Measurements from ENCODE around the gene TFAP2B. TPM values are rescaled to one million over a fixed set of nuclear protein-coding genes. Genes with fewer than 3 reads are reported as not detected.
A peak's percentile ranks its signal among the peaks of the same experiment; 100 is the strongest.

Gene TFAP2B
- polyA plus RNA-seq (2013) = not detected

DNA sequence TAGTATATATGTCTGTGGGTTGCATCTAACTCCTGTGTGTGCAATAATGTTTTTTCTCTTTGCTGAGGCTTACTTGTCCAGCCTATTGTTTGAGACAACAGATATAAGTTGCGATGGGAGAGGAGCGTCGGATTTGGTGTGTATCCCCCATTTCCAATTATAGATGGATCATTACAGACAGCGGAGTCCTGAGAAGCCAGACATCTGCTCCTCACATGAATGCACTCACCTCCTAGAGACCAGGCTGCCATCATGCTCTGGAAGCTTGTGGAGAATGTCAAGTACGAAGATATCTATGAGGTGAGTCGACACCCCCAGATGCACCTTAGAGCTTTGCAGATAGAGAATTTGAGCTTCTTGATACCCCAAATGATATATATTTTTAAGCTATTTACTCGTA lies at the start of gene TFAP2B:
TFAP2B (plus strand) TSS at position 199 of the 400 bp plus-strand sequence; CDS start at position 220, 21 bp downstream.
- DNase-seq = no peak
- peak within 1 kb of the TSS in 3 of 7 experiments; percentile 5 to 32 (median 30) for H3K4me3 ChIP-seq (ENCODE audit: control insufficient read depth in 1 of 7, extremely low read depth in 1 of 7, insufficient read depth in 4 of 7, low read depth in 2 of 7, low read length in 6 of 7)
- H3K27me3 ChIP-seq (replicated peaks in 2 of 5; ENCODE audit: control insufficient read depth in 4 of 5, insufficient read depth in 5 of 5, low read length in 4 of 5) = peaks cover 28 to 85% (median 50%) of the 10 kb centered on the region in 5 experiments
- no peaks in the 10 kb centered on the region for H3K36me3 ChIP-seq (ENCODE audit: control insufficient read depth in 4 of 4, insufficient read depth in 4 of 4, low read length in 3 of 4)
- H3K27ac ChIP-seq (ENCODE audit: insufficient read depth in 1 of 2, low read depth in 1 of 2, low read length in 2 of 2, poor library complexity in 1 of 2, severe bottlenecking in 2 of 2) = no peak within 1 kb of the TSS
- H3K9me3 ChIP-seq (ENCODE audit: control extremely low read depth in 1 of 5, control insufficient read depth in 4 of 5, insufficient read depth in 2 of 5, low read depth in 1 of 5, low read length in 4 of 5) = peaks cover 0 to 3% (median 0%) of the 10 kb centered on the region in 5 experiments
- CTCF ChIA-PET = interaction anchor here (0.7 to 5.3 kb wide), 4 partner anchors 10 to 1036 kb away, joined by 3 to 40 read pairs (median 3); no protein-coding TSS in a partner anchor
- H3K4me1 ChIP-seq (ENCODE audit: control extremely low read depth in 1 of 4, control insufficient read depth in 4 of 4, insufficient read depth in 4 of 4, low read length in 3 of 4) = peaks cover 7 to 16% (median 12%) of the 10 kb centered on the region in 4 experiments
- WGBS (ENCODE audit: insufficient coverage) = no CpG with 5 or more reads among the region's 7 CpGs
- POLR2A ChIA-PET = interaction anchor here (1.3 kb wide), 1 partner anchor 10 kb away, joined by 4 read pairs; no protein-coding TSS in a partner anchor

DNA sequence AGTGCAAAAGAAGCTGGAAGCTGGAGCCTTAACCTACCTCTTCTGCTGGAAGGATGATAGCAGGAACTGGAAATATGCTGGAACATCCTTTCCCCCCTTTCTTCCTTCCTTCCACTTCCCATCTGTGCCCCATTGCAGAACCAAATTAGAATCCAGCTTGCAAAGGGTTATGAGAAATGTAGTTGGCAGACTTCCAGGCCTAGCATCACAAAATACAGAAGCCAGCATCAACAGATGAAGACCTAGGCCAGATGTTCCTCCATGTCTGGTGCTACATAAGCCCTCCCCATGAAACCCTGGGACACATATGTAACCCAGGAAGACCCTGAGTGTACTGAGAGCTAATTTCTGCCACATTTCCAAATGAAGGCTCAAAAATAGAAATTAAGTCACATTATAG lies 40.0 kb upstream of the TFAP2B start:
- no peaks in the 10 kb centered on the region for H3K9me3 ChIP-seq (ENCODE audit: control extremely low read depth in 1 of 5, control insufficient read depth in 4 of 5, insufficient read depth in 2 of 5, low read depth in 1 of 5, low read length in 4 of 5)
- no peak overlapping the region for H3K4me3 ChIP-seq (ENCODE audit: control insufficient read depth in 1 of 7, extremely low read depth in 1 of 7, insufficient read depth in 4 of 7, low read depth in 2 of 7, low read length in 6 of 7)
- ChIA-PET CTCF (no interaction called here), POLR2A (no interaction called here)
- no peak overlapping the region for H3K27ac ChIP-seq (ENCODE audit: insufficient read depth in 1 of 2, low read depth in 1 of 2, low read length in 2 of 2, poor library complexity in 1 of 2, severe bottlenecking in 2 of 2)
- H3K36me3 ChIP-seq (ENCODE audit: control insufficient read depth in 4 of 4, insufficient read depth in 4 of 4, low read length in 3 of 4) = no peaks in the 10 kb centered on the region
- H3K27me3 ChIP-seq (replicated peaks in 2 of 5; ENCODE audit: control insufficient read depth in 4 of 5, insufficient read depth in 5 of 5, low read length in 4 of 5) = no peaks in the 10 kb centered on the region
- H3K4me1 ChIP-seq (ENCODE audit: control extremely low read depth in 1 of 4, control insufficient read depth in 4 of 4, insufficient read depth in 4 of 4, low read length in 3 of 4) = no peaks in the 10 kb centered on the region
- no peak for DNase-seq

DNA sequence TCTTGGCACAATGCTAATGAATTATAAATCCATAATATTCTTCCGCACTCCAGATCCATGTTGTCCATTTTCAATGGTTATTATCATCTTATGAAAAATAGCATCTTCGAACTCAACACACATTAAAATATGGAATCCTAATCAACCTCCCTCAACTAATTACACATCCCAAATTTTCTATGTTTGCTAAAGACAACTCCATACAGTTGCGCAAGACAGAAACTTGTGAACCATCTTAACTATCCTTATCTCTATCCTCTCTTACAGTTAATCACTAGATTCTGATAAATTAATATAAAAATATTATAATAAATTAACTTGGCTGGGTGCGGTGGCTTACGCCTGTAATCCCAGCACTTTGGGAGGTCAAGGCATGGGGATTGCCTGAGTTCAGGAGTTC lies 38.3 kb upstream of the TFAP2B start:
- CTCF ChIA-PET = no interaction called here
- H3K4me3 ChIP-seq (ENCODE audit: control insufficient read depth in 1 of 7, extremely low read depth in 1 of 7, insufficient read depth in 4 of 7, low read depth in 2 of 7, low read length in 6 of 7) = no peak overlapping the region
- POLR2A ChIA-PET = no interaction called here

DNA sequence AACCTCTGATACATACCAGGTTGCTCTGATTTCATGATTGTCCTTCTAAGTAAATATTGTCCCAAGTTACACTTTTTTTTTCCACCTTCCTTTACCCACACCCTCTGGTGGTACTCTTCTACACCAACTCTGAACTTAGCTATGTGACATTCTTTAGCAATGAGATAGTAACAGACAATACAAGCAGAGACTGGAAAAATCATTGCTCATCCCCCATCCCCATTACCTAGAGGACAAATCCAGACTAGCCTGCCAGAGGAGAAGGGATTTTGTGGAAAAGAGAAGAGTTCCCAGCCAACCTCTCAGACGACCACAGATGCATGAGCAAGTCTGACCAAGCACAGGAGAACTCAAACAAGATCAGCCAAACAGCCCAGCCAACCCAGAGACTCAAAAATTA lies 32.8 kb upstream of the TFAP2B start:
- DNase-seq = no peak
- Histone ChIP-seq H3K27ac (ENCODE audit: insufficient read depth in 1 of 2, low read depth in 1 of 2, low read length in 2 of 2, poor library complexity in 1 of 2, severe bottlenecking in 2 of 2) (no peak overlapping the region), H3K4me3 (ENCODE audit: control insufficient read depth in 1 of 7, extremely low read depth in 1 of 7, insufficient read depth in 4 of 7, low read depth in 2 of 7, low read length in 6 of 7) (no peak overlapping the region), H3K36me3 (ENCODE audit: control insufficient read depth in 4 of 4, insufficient read depth in 4 of 4, low read length in 3 of 4) (no peaks in the 10 kb centered on the region), H3K4me1 (ENCODE audit: control extremely low read depth in 1 of 4, control insufficient read depth in 4 of 4, insufficient read depth in 4 of 4, low read length in 3 of 4) (no peaks in the 10 kb centered on the region), H3K27me3 (replicated peaks in 2 of 5; ENCODE audit: control insufficient read depth in 4 of 5, insufficient read depth in 5 of 5, low read length in 4 of 5) (peaks cover 0 to 13% (median 0%) of the 10 kb centered on the region in 5 experiments), H3K9me3 (ENCODE audit: control extremely low read depth in 1 of 5, control insufficient read depth in 4 of 5, insufficient read depth in 2 of 5, low read depth in 1 of 5, low read length in 4 of 5) (no peaks in the 10 kb centered on the region)
- 60% methylated on average over 1 of the region's 1 CpG for WGBS (ENCODE audit: insufficient coverage)
- ChIA-PET POLR2A (no interaction called here), CTCF (no interaction called here)

More for the DNA sequence above, 38.3 kb upstream of the TFAP2B start:
- WGBS (ENCODE audit: insufficient coverage) = 100% methylated on average over 1 of the region's 5 CpGs
- no peak for DNase-seq
- H3K4me1 ChIP-seq (ENCODE audit: control extremely low read depth in 1 of 4, control insufficient read depth in 4 of 4, insufficient read depth in 4 of 4, low read length in 3 of 4) = no peaks in the 10 kb centered on the region
- peaks cover 0 to 3% (median 0%) of the 10 kb centered on the region in 5 experiments for H3K27me3 ChIP-seq (replicated peaks in 2 of 5; ENCODE audit: control insufficient read depth in 4 of 5, insufficient read depth in 5 of 5, low read length in 4 of 5)
- no peak overlapping the region for H3K27ac ChIP-seq (ENCODE audit: insufficient read depth in 1 of 2, low read depth in 1 of 2, low read length in 2 of 2, poor library complexity in 1 of 2, severe bottlenecking in 2 of 2)
- H3K9me3 ChIP-seq (ENCODE audit: control extremely low read depth in 1 of 5, control insufficient read depth in 4 of 5, insufficient read depth in 2 of 5, low read depth in 1 of 5, low read length in 4 of 5) = no peaks in the 10 kb centered on the region
- no peaks in the 10 kb centered on the region for H3K36me3 ChIP-seq (ENCODE audit: control insufficient read depth in 4 of 4, insufficient read depth in 4 of 4, low read length in 3 of 4)

DNA sequence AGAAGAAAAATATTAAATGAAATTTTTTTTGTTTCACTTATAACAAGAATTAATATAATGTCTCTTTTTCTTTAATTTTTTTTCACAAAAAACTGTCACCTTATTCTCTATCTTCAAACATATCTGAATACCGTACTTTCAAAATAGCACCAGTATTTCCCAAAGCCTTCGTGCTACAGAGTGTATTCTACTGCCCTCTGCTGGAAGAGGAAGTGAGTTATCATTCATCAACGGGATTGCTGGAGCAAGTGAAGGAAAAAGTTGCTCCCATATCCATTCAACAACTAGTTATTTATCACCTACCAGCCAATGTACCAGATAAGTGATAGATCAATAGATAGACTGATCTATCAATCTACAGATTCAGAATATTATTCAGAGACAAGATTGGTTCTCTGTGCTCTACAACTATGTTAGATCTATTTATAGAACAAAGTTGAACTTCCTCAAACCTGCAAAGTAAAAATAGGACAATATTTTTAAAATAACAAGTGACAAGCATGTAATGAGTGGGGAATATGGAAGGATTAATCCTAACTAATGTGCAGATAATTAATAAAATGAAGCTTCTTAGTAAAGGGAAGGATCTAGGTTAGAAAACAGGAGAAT lies 26.7 kb upstream of the TFAP2B start:
- Histone ChIP-seq H3K36me3 (ENCODE audit: control insufficient read depth in 4 of 4, insufficient read depth in 4 of 4, low read length in 3 of 4) (no peaks in the 10 kb centered on the region), H3K27ac (ENCODE audit: insufficient read depth in 1 of 2, low read depth in 1 of 2, low read length in 2 of 2, poor library complexity in 1 of 2, severe bottlenecking in 2 of 2) (no peak overlapping the region), H3K4me1 (ENCODE audit: control extremely low read depth in 1 of 4, control insufficient read depth in 4 of 4, insufficient read depth in 4 of 4, low read length in 3 of 4) (peaks cover 0 to 6% (median 0%) of the 10 kb centered on the region in 4 experiments), H3K4me3 (ENCODE audit: control insufficient read depth in 1 of 7, extremely low read depth in 1 of 7, insufficient read depth in 4 of 7, low read depth in 2 of 7, low read length in 6 of 7) (peak overlapping the region in 1 of 7 experiments; percentile 23), H3K27me3 (replicated peaks in 2 of 5; ENCODE audit: control insufficient read depth in 4 of 5, insufficient read depth in 5 of 5, low read length in 4 of 5) (peaks cover 0 to 12% (median 4%) of the 10 kb centered on the region in 5 experiments), H3K9me3 (ENCODE audit: control extremely low read depth in 1 of 5, control insufficient read depth in 4 of 5, insufficient read depth in 2 of 5, low read depth in 1 of 5, low read length in 4 of 5) (no peaks in the 10 kb centered on the region)
- CTCF ChIA-PET = no interaction called here
- POLR2A ChIA-PET = no interaction called here
- peak; percentile 22 to 39 (median 37) for DNase-seq
- no CpG with 5 or more reads among the region's 3 CpGs for WGBS (ENCODE audit: insufficient coverage)

DNA sequence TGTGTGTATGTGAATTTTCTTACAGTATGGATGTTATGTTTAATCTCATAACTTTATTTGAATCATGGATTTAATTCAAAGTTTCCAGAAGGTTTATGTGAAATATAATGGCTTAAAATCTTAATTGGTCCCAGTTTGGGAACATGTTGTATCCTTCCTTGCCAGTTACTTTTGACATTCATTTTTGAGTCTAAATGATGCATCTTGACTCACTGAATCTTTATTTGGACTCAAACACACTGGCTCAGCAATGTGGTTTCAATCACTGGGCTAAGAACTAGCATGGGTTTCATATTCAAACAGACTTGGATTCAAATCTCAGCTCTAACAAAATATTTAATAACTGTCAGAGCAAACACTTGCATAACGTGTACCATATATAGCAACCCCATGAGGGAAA lies 25.9 kb upstream of the TFAP2B start:
- Histone ChIP-seq H3K36me3 (ENCODE audit: control insufficient read depth in 4 of 4, insufficient read depth in 4 of 4, low read length in 3 of 4) (no peaks in the 10 kb centered on the region), H3K9me3 (ENCODE audit: control extremely low read depth in 1 of 5, control insufficient read depth in 4 of 5, insufficient read depth in 2 of 5, low read depth in 1 of 5, low read length in 4 of 5) (no peaks in the 10 kb centered on the region), H3K4me1 (ENCODE audit: control extremely low read depth in 1 of 4, control insufficient read depth in 4 of 4, insufficient read depth in 4 of 4, low read length in 3 of 4) (peaks cover 0 to 6% (median 0%) of the 10 kb centered on the region in 4 experiments), H3K27me3 (replicated peaks in 2 of 5; ENCODE audit: control insufficient read depth in 4 of 5, insufficient read depth in 5 of 5, low read length in 4 of 5) (peaks cover 0 to 12% (median 4%) of the 10 kb centered on the region in 5 experiments), H3K4me3 (ENCODE audit: control insufficient read depth in 1 of 7, extremely low read depth in 1 of 7, insufficient read depth in 4 of 7, low read depth in 2 of 7, low read length in 6 of 7) (no peak overlapping the region), H3K27ac (ENCODE audit: insufficient read depth in 1 of 2, low read depth in 1 of 2, low read length in 2 of 2, poor library complexity in 1 of 2, severe bottlenecking in 2 of 2) (no peak overlapping the region)
- no peak for DNase-seq
- CTCF ChIA-PET = no interaction called here
- WGBS (ENCODE audit: insufficient coverage) = no CpG with 5 or more reads among the region's 1 CpG
- POLR2A ChIA-PET = no interaction called here

DNA sequence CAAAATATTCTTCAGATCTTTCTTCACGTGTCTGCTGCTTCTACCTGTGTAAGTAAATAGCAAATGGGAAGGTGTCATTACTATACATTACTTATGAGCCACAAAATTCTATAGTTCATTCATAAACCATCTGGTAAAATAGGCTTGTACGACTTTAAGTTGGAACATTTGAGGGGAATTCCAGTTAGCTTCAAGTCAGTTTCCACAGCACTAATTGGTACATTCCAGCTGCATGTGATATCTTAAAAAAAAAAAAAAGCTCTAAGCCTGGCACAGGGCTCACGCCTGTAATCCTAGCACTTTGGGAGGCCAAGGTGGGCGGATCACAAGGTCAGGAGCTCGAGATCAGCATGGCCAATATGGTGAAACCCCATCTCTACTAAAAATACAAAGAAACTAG lies 23.1 kb upstream of the TFAP2B start:
- no peak for DNase-seq
- ChIA-PET POLR2A (no interaction called here), CTCF (no interaction called here)
- H3K36me3 ChIP-seq (ENCODE audit: control insufficient read depth in 4 of 4, insufficient read depth in 4 of 4, low read length in 3 of 4) = no peaks in the 10 kb centered on the region
- H3K4me1 ChIP-seq (ENCODE audit: control extremely low read depth in 1 of 4, control insufficient read depth in 4 of 4, insufficient read depth in 4 of 4, low read length in 3 of 4) = peaks cover 0 to 6% (median 0%) of the 10 kb centered on the region in 4 experiments
- no peak overlapping the region for H3K27ac ChIP-seq (ENCODE audit: insufficient read depth in 1 of 2, low read depth in 1 of 2, low read length in 2 of 2, poor library complexity in 1 of 2, severe bottlenecking in 2 of 2)
- no peak overlapping the region for H3K4me3 ChIP-seq (ENCODE audit: control insufficient read depth in 1 of 7, extremely low read depth in 1 of 7, insufficient read depth in 4 of 7, low read depth in 2 of 7, low read length in 6 of 7)
- H3K27me3 ChIP-seq (replicated peaks in 2 of 5; ENCODE audit: control insufficient read depth in 4 of 5, insufficient read depth in 5 of 5, low read length in 4 of 5) = peaks cover 0 to 4% (median 2%) of the 10 kb centered on the region in 5 experiments
- no peaks in the 10 kb centered on the region for H3K9me3 ChIP-seq (ENCODE audit: control extremely low read depth in 1 of 5, control insufficient read depth in 4 of 5, insufficient read depth in 2 of 5, low read depth in 1 of 5, low read length in 4 of 5)
- WGBS (ENCODE audit: insufficient coverage) = 100% methylated on average over 1 of the region's 5 CpGs
